ENCODE measurements around the gene COL26A1. TPM values are rescaled to one million over a fixed set of nuclear protein-coding genes. Genes with fewer than 3 reads are reported as not detected.
"Not testable (repeated sequence)": the region's sequence is repeated elsewhere in the genome, so short reads cannot be mapped to it uniquely, and the experiment has no call there.

COL26A1 gene
- polyA plus RNA-seq, 2 donors = not detected

- Histone ChIP-seq H3K9me3 (ENCODE audit: control insufficient read depth in 2 of 2, insufficient read depth in 1 of 2, low read depth in 1 of 2, low read length in 1 of 2) (no peaks in the 10 kb centered on the region), H3K27me3 (ENCODE audit: control insufficient read depth in 1 of 2, insufficient read depth in 2 of 2, low read length in 2 of 2) (no peaks in the 10 kb centered on the region), H3K4me3 (ENCODE audit: low read depth in 1 of 2, low read length in 2 of 2) (no peak overlapping the region), H3K4me1 (ENCODE audit: control insufficient read depth in 2 of 2, insufficient read depth in 2 of 2, low read length in 1 of 2) (no peaks in the 10 kb centered on the region), H3K27ac (ENCODE audit: low read depth in 2 of 2, low read length in 1 of 2) (no peak overlapping the region), H3K36me3 (ENCODE audit: control insufficient read depth in 2 of 2, insufficient read depth in 2 of 2, low read length in 1 of 2) (no peaks in the 10 kb centered on the region)
- WGBS, 2 donors = 80 to 89% methylated on average over 5 of the region's 5 CpGs
Observed at GRCh38 chr7:101465131-101465530, 102.5 kb downstream of the COL26A1 start.

- no peaks in the 10 kb centered on the region for H3K27me3 ChIP-seq (ENCODE audit: control insufficient read depth in 1 of 2, insufficient read depth in 2 of 2, low read length in 2 of 2)
- H3K36me3 ChIP-seq (ENCODE audit: control insufficient read depth in 2 of 2, insufficient read depth in 2 of 2, low read length in 1 of 2) = no peaks in the 10 kb centered on the region
- 50 to 58% methylated on average over 9 of the region's 9 CpGs for WGBS, 2 donors
- no peaks in the 10 kb centered on the region for H3K9me3 ChIP-seq (ENCODE audit: control insufficient read depth in 2 of 2, insufficient read depth in 1 of 2, low read depth in 1 of 2, low read length in 1 of 2)
- no peaks in the 10 kb centered on the region for H3K4me1 ChIP-seq (ENCODE audit: control insufficient read depth in 2 of 2, insufficient read depth in 2 of 2, low read length in 1 of 2)
- no peak overlapping the region for H3K27ac ChIP-seq (ENCODE audit: low read depth in 2 of 2, low read length in 1 of 2)
- H3K4me3 ChIP-seq (ENCODE audit: low read depth in 1 of 2, low read length in 2 of 2) = no peak overlapping the region
Observed at GRCh38 chr7:101465576-101466196, 103.0 kb downstream of the COL26A1 start.

GRCh38 chr7:101466871-101467270, 104.2 kb downstream of the COL26A1 start:
- H3K27ac ChIP-seq (ENCODE audit: low read depth in 2 of 2, low read length in 1 of 2) = no peak overlapping the region
- no peak overlapping the region for H3K4me3 ChIP-seq (ENCODE audit: low read depth in 1 of 2, low read length in 2 of 2)
- no peaks in the 10 kb centered on the region for H3K36me3 ChIP-seq (ENCODE audit: control insufficient read depth in 2 of 2, insufficient read depth in 2 of 2, low read length in 1 of 2)
- H3K27me3 ChIP-seq (ENCODE audit: control insufficient read depth in 1 of 2, insufficient read depth in 2 of 2, low read length in 2 of 2) = no peaks in the 10 kb centered on the region
- no peaks in the 10 kb centered on the region for H3K4me1 ChIP-seq (ENCODE audit: control insufficient read depth in 2 of 2, insufficient read depth in 2 of 2, low read length in 1 of 2)
- 37 to 51% methylated on average over 6 of the region's 6 CpGs for WGBS, 2 donors
- no peaks in the 10 kb centered on the region for H3K9me3 ChIP-seq (ENCODE audit: control insufficient read depth in 2 of 2, insufficient read depth in 1 of 2, low read depth in 1 of 2, low read length in 1 of 2)

GRCh38 chr7:101468546-101469275, 106.0 kb downstream of the COL26A1 start:
- Histone ChIP-seq H3K4me1 (ENCODE audit: control insufficient read depth in 2 of 2, insufficient read depth in 2 of 2, low read length in 1 of 2) (no peaks in the 10 kb centered on the region), H3K4me3 (ENCODE audit: low read depth in 1 of 2, low read length in 2 of 2) (no peak overlapping the region), H3K27me3 (ENCODE audit: control insufficient read depth in 1 of 2, insufficient read depth in 2 of 2, low read length in 2 of 2) (no peaks in the 10 kb centered on the region), H3K9me3 (ENCODE audit: control insufficient read depth in 2 of 2, insufficient read depth in 1 of 2, low read depth in 1 of 2, low read length in 1 of 2) (no peaks in the 10 kb centered on the region), H3K27ac (ENCODE audit: low read depth in 2 of 2, low read length in 1 of 2) (no peak overlapping the region), H3K36me3 (ENCODE audit: control insufficient read depth in 2 of 2, insufficient read depth in 2 of 2, low read length in 1 of 2) (no peaks in the 10 kb centered on the region)
- 75 to 78% methylated on average over 14 of the region's 14 CpGs for WGBS, 2 donors

GRCh38 chr7:101470668-101471487, 108.2 kb downstream of the COL26A1 start:
- H3K9me3 ChIP-seq (ENCODE audit: control insufficient read depth in 2 of 2, insufficient read depth in 1 of 2, low read depth in 1 of 2, low read length in 1 of 2) = no peaks in the 10 kb centered on the region
- H3K27ac ChIP-seq (ENCODE audit: low read depth in 2 of 2, low read length in 1 of 2) = no peak overlapping the region
- H3K27me3 ChIP-seq (ENCODE audit: control insufficient read depth in 1 of 2, insufficient read depth in 2 of 2, low read length in 2 of 2) = no peaks in the 10 kb centered on the region
- no peak overlapping the region for H3K4me3 ChIP-seq (ENCODE audit: low read depth in 1 of 2, low read length in 2 of 2)
- WGBS, 2 donors = 73 to 78% methylated on average over 9 of the region's 9 CpGs
- H3K36me3 ChIP-seq (ENCODE audit: control insufficient read depth in 2 of 2, insufficient read depth in 2 of 2, low read length in 1 of 2) = no peaks in the 10 kb centered on the region
- no peaks in the 10 kb centered on the region for H3K4me1 ChIP-seq (ENCODE audit: control insufficient read depth in 2 of 2, insufficient read depth in 2 of 2, low read length in 1 of 2)

GRCh38 chr7:101474178-101474577, 111.5 kb downstream of the COL26A1 start:
- H3K4me1 ChIP-seq (ENCODE audit: control insufficient read depth in 2 of 2, insufficient read depth in 2 of 2, low read length in 1 of 2) = no peaks in the 10 kb centered on the region
- 40 to 45% methylated on average over 5 of the region's 5 CpGs for WGBS, 2 donors
- H3K9me3 ChIP-seq (ENCODE audit: control insufficient read depth in 2 of 2, insufficient read depth in 1 of 2, low read depth in 1 of 2, low read length in 1 of 2) = peaks cover 0 to 3% of the 10 kb centered on the region in 2 donors
- no peaks in the 10 kb centered on the region for H3K27me3 ChIP-seq (ENCODE audit: control insufficient read depth in 1 of 2, insufficient read depth in 2 of 2, low read length in 2 of 2)
- H3K4me3 ChIP-seq (ENCODE audit: low read depth in 1 of 2, low read length in 2 of 2) = no peak overlapping the region
- no peak overlapping the region for H3K27ac ChIP-seq (ENCODE audit: low read depth in 2 of 2, low read length in 1 of 2)
- no peaks in the 10 kb centered on the region for H3K36me3 ChIP-seq (ENCODE audit: control insufficient read depth in 2 of 2, insufficient read depth in 2 of 2, low read length in 1 of 2)

GRCh38 chr7:101475691-101476090, 113.0 kb downstream of the COL26A1 start:
- H3K36me3 ChIP-seq (ENCODE audit: control insufficient read depth in 2 of 2, insufficient read depth in 2 of 2, low read length in 1 of 2); H3K9me3 ChIP-seq (ENCODE audit: control insufficient read depth in 2 of 2, insufficient read depth in 1 of 2, low read depth in 1 of 2, low read length in 1 of 2); H3K4me1 ChIP-seq (ENCODE audit: control insufficient read depth in 2 of 2, insufficient read depth in 2 of 2, low read length in 1 of 2); H3K27me3 ChIP-seq (ENCODE audit: control insufficient read depth in 1 of 2, insufficient read depth in 2 of 2, low read length in 2 of 2); H3K27ac ChIP-seq (ENCODE audit: low read depth in 2 of 2, low read length in 1 of 2); H3K4me3 ChIP-seq (ENCODE audit: low read depth in 1 of 2, low read length in 2 of 2): not testable (repeated sequence)
- 84 to 94% methylated on average over 2 of the region's 2 CpGs for WGBS, 2 donors

GRCh38 chr7:101479217-101479616, 116.5 kb downstream of the COL26A1 start:
- H3K4me1 ChIP-seq (ENCODE audit: control insufficient read depth in 2 of 2, insufficient read depth in 2 of 2, low read length in 1 of 2) = no peaks in the 10 kb centered on the region
- no peaks in the 10 kb centered on the region for H3K36me3 ChIP-seq (ENCODE audit: control insufficient read depth in 2 of 2, insufficient read depth in 2 of 2, low read length in 1 of 2)
- H3K27ac ChIP-seq (ENCODE audit: low read depth in 2 of 2, low read length in 1 of 2) = no peak overlapping the region
- H3K9me3 ChIP-seq (ENCODE audit: control insufficient read depth in 2 of 2, insufficient read depth in 1 of 2, low read depth in 1 of 2, low read length in 1 of 2) = peaks cover 0 to 3% of the 10 kb centered on the region in 2 donors
- H3K27me3 ChIP-seq (ENCODE audit: control insufficient read depth in 1 of 2, insufficient read depth in 2 of 2, low read length in 2 of 2) = no peaks in the 10 kb centered on the region
- 93 to 97% methylated on average over 1 of the region's 1 CpG for WGBS, 2 donors
- H3K4me3 ChIP-seq (ENCODE audit: low read depth in 1 of 2, low read length in 2 of 2) = no peak overlapping the region

GRCh38 chr7:101486056-101486432, 123.4 kb downstream of the COL26A1 start:
- not testable (repeated sequence) for H3K4me1 ChIP-seq (ENCODE audit: control insufficient read depth in 2 of 2, insufficient read depth in 2 of 2, low read length in 1 of 2); H3K27ac ChIP-seq (ENCODE audit: low read depth in 2 of 2, low read length in 1 of 2); H3K36me3 ChIP-seq (ENCODE audit: control insufficient read depth in 2 of 2, insufficient read depth in 2 of 2, low read length in 1 of 2); H3K9me3 ChIP-seq (ENCODE audit: control insufficient read depth in 2 of 2, insufficient read depth in 1 of 2, low read depth in 1 of 2, low read length in 1 of 2); H3K27me3 ChIP-seq (ENCODE audit: control insufficient read depth in 1 of 2, insufficient read depth in 2 of 2, low read length in 2 of 2); H3K4me3 ChIP-seq (ENCODE audit: low read depth in 1 of 2, low read length in 2 of 2)
- 66 to 68% methylated on average over 7 of the region's 7 CpGs for WGBS, 2 donors

All from esophagus (tissue), 2 donors.